HFF-Myc (cell line): ENCODE data around the gene SLC16A10.
"Not testable (repeated sequence)": the region's sequence is repeated elsewhere in the genome, so short reads cannot be mapped to it uniquely, and the experiment has no call there.

ENCODE experiments used
- DNase-seq: peaks from one replicate; pipeline ENCODE4 v3.0.0-alpha.2; 2011; ENCODE audit warnings: low read depth; ENCODE audit errors: extremely low read depth
- H3K4me3 ChIP-seq: replicated peaks from 2 replicates; pipeline ENCODE4 v1.5.1; 2011; ENCODE audit warnings: low read depth, mild to moderate bottlenecking, control low read depth, low read length
- TF ChIP-seq, protein P1 (sequence below): IDR thresholded peaks from 2 replicates; pipeline ENCODE4 v1.5.1; 2012; ENCODE audit warnings: mild to moderate bottlenecking, low read depth, low read length, control low read depth; ENCODE audit errors: missing control alignments

SLC16A10 gene

DNA sequence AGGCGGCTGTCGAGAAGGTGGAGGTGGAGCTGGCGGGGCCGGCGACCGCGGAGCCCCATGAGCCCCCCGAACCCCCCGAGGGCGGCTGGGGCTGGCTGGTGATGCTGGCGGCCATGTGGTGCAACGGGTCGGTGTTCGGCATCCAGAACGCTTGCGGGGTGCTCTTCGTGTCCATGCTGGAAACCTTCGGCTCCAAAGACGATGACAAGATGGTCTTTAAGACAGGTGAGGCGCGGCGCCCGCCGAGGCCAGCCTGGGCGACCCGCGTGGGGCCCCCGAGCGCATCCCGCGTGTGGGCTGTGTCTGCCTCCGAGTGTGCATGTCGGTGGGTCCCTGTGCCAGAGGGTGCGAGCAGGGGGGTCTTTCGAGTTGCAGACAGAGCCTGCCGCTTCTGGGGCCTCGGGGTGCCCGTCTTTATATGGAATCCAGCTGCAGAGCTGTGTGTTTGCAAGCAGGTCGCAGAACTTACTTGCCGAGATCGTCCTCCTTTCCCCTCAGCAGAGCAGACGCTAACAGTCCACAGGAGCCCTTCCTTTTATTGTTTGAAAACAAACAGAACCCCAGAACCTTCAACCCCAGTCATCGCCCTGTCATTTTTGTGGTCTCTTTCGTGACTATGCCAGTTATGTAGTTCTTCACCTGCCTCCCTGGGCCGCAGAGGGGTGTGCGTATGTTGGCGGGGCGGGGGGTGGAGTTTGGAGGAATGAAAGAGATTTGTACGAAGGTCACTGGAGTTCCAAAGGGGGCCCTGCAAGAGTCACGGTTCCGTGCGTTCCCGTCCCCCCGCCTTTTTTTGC, 766 bp downstream of the SLC16A10 start:
- no peak for DNase-seq
- peak overlapping the region; percentile 41 for H3K4me3 ChIP-seq
- TF ChIP-seq, protein P1, sequence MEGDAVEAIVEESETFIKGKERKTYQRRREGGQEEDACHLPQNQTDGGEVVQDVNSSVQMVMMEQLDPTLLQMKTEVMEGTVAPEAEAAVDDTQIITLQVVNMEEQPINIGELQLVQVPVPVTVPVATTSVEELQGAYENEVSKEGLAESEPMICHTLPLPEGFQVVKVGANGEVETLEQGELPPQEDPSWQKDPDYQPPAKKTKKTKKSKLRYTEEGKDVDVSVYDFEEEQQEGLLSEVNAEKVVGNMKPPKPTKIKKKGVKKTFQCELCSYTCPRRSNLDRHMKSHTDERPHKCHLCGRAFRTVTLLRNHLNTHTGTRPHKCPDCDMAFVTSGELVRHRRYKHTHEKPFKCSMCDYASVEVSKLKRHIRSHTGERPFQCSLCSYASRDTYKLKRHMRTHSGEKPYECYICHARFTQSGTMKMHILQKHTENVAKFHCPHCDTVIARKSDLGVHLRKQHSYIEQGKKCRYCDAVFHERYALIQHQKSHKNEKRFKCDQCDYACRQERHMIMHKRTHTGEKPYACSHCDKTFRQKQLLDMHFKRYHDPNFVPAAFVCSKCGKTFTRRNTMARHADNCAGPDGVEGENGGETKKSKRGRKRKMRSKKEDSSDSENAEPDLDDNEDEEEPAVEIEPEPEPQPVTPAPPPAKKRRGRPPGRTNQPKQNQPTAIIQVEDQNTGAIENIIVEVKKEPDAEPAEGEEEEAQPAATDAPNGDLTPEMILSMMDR = no peak

GRCh38 chr6:111088668-111089003, 1.3 kb downstream of the SLC16A10 start:
- H3K4me3 ChIP-seq = no peak overlapping the region
- TF ChIP-seq, protein P1 = no peak
- no peak for DNase-seq

- no peak for DNase-seq
- TF ChIP-seq, protein P1 = no peak
- H3K4me3 ChIP-seq = no peak overlapping the region
Measured at GRCh38 chr6:111090766-111091165, 3.5 kb downstream of the SLC16A10 start.

DNA sequence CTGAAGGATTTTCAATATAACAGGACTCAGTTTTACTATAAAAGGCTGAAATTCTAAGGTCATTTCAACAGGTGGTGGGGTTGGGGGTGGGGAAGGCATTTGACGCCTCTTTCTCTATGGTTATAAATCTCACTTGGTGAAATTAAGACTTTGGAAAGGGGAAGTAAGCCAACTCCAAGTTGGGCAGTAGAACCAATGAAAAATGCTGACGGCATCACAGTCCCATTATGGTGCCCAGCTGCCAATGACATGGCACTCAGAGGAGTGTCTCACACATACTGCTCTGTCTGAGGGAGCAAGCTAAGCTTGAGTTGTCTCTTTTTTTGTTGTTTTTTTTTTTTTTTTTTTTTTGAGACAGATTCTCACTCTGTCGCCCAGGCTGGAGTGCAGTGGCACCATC, 4.7 kb downstream of the SLC16A10 start:
- TF ChIP-seq, protein P1 = no peak
- H3K4me3 ChIP-seq = no peak overlapping the region
- no peak for DNase-seq

DNA sequence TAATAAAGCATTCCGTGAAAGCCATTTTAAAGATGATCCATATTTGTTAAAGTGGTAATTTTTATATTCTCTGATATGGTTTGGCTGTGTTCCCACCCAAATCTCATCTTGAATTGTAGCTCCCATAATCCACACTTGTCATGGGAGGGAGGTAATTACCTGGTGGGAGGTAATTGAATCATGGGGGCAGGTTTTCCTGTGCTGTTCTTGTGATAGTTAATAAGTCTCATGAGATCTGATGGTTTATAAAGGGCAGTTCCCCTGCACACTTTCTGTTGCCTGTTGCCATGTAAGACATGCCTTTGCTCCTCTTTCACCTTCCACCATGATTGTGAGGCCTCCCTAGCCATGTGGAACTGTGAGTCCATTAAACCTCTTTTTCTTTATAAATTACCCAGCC, 8.2 kb downstream of the SLC16A10 start:
- DNase-seq = not testable (repeated sequence)

DNA sequence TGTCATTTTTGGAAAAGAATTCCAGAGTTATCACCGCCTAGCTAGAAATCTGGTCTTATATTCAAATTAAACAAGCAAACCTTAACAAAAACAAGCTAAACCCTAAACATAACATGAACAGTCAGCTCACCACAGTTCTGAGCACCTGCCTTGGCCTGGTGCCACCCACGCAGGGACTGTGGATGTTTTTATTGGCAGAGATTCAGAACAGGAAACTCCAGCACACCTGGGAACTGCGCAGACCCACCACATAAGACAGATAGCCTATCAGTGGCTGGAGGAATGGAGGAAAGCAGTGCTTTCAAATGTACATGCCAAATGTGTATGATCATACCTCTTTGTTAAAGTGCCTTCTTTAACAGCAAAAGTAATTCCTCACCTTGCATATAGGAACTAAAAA, 8.9 kb downstream of the SLC16A10 start:
- TF ChIP-seq, protein P1 = no peak
- no peak for DNase-seq
- H3K4me3 ChIP-seq = no peak overlapping the region

More for the DNA sequence above, 8.2 kb downstream of the SLC16A10 start:
- H3K4me3 ChIP-seq = not testable (repeated sequence)

GRCh38 chr6:111098597-111098996, 11.3 kb downstream of the SLC16A10 start:
- no peak overlapping the region for H3K4me3 ChIP-seq
- DNase-seq = no peak
- TF ChIP-seq, protein P1 = no peak
